LoVo (cell line): Measurements from ENCODE around the gene GATA2.

Source experiments
- DNase-seq: peaks from one replicate; pipeline ENCODE4 v3.0.0-alpha.2; 2016; ENCODE audit warnings: low spot score

The GATA2 gene

DNA sequence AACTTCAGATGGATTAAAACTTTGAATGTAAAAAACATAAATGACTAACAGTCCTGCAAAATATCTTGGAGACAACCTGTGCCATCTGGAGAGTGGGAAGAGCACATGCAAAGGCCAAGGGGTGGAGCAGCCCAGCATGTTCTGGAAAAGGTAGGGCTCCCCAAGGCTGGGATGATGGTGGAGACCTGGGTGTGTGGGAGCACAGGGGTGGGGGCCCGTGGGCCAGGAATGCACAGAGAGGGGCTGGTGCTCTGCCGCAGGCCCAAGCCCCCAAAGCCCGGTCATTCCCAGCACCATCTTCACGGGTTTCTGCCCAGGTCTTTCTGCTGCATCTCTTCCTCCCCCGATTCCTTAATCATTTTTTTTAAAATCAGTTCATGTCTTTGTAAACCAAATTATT is 9.7 kb upstream of the GATA2 start:
- no peak for DNase-seq

DNA sequence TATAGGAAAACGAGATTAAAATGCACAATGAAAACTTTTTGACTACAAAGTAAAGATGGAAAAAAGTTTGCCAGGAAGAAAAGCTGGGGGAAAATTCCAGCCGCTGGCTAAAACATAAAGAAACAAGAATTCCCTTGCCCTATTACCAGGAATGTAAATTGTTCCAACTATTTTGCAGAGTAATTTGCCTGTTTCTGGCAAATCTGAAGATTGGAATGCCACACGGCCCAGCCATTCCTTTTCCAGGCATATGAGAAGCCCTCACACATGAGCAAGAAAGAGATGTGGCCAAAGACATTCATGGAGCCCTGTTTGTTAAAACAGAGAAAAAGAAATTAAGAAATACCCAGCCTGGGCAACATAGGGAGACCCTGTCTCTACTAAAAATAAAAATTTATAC is 8.4 kb upstream of the GATA2 start:
- no peak for DNase-seq

DNA sequence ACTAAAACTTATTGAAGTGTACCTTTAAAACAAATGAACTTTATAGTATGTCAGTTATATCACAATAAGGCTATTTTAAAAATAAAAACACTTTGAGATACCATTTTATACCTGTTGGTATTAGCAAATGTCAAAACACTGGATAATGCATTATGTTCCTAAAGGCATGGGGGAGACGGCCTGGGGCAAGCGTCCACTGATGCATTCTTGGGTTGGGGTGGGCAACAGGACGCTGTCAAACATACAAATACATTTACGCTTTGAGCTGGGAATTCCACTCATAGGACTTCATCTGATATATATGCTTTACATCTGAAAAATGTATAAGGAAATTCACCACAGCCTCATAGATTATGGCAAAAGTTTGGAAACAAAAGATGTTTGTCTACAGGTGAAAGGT is 7.6 kb upstream of the GATA2 start:
- DNase-seq: no peak

DNA sequence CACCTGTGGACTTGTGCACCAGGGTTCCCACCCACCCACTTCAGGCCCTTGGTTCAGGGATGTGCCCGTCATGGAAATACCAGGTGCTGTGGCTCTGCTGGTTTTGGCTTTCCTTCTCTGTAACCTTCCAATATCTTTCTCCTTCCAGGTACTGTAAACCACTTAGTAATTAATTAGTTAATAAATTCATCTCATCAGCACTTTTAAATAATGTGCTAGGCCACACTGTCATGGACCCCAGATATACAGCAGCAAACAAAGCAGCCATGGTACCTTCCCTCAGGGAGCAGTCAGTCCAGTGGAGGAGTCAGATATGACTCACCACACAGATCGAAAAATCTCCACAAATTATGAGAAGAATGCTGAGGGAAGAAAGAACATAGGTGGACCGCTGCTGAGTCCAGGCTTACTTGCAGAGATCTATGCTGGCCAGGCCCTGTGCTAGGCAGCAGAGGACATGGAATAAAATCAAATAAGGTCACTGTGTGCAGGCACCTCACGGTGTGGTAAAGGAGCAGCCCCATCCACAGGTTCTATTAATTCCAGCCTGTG is 6.8 kb upstream of the GATA2 start:
- DNase-seq: no peak

DNA sequence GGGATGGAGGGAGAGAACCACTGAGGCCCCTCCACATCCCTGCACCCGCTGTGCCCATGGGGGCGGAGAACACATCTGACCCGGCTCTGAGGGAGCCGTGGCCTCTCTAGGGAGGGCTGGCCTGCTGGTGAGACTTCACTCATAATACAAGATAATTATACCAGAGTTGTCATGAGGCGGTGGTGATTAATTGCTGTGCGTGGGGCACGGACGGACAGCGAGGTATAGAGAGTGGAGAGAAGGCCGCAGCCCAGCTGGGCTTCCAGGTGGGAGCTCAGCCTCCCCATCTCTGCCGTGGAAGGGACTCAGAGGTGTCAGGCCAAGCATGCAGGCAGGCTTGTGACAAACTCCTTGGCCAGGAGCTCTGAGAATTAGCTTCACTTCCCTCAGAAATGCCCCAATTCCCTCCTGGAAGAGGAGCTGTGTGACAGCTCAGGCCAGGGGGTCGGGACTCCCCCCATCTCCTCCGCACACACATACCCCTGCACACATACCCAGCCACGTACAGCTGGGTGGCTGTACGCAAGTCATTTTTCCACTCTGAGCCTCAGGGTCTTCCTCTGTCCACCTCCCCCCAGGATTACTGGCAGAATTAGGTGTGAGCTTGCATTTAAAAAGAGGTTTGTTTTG is 6.0 kb upstream of the GATA2 start:
- DNase-seq: no peak

DNA sequence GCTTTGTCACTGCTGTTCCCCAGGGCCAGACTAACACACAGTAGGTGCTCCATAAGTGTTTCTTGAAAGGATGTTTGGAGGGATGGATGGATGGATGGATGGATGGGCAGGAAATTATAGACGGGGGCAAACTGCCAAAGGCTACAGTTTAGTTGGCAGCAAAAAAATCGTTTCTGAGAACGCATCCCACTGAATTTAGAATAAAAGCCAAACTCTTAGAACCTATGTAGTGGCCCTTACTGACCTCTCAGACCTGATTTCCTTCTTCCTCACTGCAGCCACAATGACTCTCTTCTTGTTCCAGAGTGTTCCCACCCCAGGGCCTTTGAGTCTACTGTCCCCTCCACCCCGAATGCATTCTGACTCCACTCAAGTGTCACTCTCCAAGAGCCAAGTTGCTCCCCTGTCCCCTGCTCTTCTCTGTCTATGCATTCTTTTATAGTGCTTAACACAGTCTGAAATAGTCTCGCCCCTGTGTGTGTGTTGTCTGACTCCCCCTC is 5.2 kb upstream of the GATA2 start:
- no peak for DNase-seq

DNA sequence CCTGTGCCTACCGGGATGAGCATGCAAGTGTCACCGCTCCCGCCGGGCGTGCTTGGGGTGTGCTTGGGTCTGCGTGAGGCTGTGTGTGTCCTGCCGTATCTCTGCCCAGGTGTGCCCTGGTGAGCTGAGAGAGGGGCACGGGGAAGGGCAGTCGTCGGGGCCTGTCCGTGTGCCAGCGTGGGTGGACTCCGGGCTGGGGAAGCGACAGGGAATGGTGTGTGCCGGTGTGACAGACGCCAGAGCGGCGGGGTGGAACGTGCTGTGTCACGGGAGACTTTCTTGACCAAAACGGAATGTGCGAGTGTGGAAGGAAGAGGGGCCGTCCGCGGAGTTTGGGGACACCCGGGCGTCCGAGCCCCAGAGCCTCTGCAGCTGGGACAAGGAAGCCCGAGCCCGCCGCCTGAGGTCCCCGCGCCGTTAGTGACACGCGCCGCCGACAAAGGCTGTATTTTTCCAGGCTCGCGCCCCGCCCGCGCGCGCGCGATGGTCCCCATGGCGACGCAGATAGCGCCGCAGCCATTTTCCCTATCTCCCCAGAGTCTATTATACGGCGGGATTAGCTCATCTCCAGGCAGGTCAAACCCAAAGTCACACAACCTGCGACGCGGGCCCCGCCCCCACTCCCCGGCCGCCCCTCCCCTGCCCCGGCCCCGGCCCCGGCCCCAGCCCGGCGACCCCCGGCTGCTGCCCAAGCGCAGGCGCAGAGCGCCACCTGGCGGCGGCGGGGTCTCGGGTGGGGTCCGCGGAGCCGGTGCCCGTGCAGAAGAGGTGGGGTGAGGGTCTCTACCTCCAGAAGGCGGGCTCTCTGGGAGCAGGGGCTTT is 4.5 kb upstream of the GATA2 start:
- DNase-seq: peak; percentile 65

DNA sequence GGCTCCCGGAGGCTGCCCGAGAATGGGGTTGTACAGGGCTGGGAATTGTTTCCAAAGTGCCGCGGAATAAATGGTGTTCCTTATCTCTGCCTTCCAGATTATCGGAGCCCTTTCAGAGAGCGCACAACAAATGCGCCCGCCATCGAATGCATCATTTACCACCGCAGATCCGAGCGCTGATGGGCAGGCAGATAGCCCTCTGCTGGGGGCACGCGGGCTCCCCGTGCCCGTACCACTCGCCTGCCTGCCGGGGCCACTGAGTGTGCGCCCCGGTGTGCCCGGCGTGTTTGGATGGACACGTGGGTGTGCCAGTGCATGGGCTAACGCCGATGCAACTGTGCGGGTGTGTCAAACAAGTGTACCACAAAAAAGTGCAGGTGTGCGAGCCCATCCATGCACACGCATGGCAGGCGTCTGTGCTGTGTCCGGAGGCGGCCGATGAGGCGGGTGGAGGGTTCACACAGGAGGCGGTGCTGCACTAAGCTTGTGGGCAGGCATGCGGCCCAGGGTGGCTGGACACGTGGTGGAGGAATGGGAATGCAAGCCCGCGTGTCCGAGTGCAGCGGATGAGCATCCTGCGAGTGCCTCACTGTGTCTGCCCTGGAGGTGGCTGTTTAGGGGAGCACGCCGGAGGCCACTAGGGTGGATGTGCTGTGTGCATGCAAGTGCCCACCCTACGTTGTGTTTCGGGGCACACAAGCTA is 3.8 kb upstream of the GATA2 start:
- DNase-seq: no peak

DNA sequence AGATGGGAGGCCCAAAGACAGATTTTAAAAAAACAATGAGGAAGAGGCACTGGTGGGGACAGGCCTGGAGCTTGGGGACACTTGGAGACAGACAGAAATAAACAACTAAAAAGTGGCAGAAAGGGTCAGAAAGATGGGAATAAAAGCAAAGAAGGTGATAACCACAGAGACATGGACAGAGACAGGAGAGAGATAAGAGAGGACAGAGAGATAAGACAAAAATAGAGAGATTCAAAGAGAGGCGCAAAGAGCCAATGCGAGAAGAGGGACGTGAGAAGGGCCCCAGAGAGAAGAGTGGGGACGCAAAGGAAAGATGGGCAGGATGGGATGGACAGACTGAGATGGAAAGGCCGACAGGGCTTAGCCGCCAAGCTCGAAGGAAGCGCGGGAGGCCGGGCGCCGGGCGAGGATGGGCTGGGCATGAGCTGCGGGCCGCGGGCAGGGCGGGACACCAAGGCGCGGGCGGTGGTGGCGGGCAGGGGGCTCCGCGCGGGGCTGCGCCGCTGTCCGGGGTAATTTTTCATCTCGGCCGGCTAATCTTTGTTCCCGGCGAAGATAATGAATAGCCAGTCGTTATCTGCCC is 3.1 kb upstream of the GATA2 start:
- DNase-seq: no peak

DNA sequence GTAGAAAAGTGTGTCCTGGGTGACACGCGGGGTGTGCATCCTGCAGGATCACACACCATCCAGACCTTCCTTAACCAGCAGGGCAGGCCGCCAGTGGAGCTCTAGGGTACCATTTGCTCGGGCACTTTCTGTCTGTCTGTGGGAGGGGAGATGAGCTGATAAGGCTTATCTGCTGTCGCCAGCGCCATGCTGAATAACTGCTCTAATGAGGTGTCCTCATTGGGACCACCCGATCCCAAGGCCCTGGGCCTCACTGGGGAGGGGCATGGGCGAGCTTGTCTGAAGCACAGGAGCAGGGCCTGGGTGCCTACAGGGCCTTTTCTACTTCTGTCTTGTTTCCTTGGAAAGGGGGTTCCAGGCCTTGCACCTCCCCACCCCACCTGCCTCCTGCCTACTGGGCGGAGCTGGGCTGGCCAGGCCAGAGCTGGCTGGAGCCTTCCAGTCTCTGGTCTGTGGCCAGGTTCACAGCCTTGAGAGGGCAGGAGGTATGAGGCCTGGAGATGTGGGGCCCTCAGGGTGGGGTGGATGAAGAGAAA is 2.5 kb upstream of the GATA2 start:
- DNase-seq: no peak

DNA sequence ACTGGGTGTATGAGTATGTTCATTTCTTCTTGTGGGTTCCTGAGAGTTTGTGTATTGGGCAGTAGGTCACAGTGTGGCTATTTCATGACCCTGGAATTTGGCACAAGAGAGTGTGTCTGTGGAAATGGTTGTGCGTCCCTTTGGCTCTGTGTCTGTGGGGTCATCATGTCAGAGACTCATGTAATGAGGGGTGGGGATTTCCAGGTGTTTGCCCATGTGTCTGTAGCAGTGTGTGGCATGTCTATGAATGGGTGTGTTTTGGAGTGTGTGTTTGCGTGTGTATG is 1.3 kb upstream of the GATA2 start:
- DNase-seq: no peak

DNA sequence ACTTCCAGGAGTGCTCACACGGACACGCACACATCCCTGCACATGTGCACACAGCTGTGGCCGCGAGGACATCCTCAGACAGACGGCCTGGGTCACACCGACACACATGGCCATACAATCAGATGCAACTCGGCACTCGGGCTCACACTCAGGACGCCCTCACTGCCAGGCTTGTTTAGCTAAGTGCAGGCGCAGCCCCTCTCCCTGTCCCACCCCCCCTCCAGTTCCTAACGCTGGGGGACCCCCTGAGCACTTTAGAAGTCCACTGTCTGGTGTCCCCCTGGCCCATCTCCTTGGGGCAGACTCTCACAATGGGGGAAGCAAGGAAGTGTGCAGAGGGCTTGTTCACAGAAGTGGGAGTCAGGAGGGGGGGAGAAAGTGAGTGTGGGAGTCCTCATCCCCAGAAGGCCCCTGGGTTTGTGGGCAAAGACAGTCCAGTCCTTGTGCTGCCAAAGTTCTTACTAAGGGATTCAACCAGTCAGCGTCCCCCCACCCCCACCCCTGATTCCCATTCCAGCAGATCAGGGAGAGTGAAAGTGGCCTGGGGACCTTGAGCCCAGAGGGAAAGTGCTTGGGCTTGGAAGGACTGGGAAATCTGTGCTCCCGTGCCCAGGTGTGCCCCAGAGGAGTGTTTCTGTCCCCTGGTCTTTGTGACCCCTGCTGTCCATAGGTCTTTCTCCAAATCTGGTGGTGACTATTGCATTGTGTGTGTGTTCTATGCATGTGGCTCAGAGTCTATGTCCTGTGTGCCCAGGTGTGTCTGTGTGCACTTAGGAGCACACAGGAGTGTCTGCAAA is 767 bp upstream of the GATA2 start:
- DNase-seq: no peak

DNA sequence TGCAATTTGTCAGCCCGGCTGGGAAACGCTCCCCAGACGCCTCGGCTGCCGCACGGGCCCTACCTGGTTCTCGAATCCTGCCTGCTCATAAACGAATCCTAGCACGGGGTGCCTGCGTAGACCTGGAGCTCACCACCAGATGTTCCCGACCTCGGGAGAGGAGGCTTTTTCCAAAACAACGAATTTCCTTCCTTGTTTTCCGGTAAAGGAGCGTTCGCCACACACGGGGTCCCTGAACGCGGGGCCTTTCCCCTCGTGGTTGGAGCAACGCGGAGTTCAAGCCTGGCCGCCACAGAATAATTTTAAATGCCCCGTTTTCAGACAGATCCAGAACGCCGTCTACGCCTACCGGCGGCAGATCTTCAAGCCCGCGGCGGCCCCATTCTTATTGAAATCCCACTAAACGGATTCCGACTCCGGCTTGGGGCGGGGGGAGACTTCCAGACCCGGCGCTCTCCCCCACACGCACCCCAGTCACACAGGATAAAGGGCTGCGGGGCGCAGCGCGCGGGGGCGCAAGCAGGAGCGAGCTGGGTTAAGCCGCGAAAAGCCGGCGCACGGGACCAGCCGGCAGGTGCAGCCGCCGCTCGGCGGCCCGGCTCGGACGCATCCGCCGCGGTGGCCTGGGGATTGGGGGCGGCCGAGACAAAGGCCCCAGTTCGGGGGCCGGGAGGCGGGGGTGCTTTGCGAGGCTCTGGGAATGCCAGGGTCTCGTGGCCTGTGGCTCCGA is 895 bp downstream of the GATA2 start:
- DNase-seq: no peak

DNA sequence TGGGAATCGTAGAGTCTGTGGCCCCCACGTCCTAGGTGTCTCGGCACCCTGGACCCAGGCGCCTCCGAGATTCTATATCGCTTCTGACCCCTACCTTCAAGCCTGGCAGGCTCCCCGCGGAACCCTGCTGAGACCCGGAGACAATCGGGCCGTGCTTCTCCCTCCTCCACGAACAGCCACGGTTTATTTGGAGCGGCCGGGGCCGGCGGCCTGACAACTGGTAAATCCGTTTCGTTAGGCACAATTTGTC is 1.4 kb downstream of the GATA2 start:
- DNase-seq: no peak

DNA sequence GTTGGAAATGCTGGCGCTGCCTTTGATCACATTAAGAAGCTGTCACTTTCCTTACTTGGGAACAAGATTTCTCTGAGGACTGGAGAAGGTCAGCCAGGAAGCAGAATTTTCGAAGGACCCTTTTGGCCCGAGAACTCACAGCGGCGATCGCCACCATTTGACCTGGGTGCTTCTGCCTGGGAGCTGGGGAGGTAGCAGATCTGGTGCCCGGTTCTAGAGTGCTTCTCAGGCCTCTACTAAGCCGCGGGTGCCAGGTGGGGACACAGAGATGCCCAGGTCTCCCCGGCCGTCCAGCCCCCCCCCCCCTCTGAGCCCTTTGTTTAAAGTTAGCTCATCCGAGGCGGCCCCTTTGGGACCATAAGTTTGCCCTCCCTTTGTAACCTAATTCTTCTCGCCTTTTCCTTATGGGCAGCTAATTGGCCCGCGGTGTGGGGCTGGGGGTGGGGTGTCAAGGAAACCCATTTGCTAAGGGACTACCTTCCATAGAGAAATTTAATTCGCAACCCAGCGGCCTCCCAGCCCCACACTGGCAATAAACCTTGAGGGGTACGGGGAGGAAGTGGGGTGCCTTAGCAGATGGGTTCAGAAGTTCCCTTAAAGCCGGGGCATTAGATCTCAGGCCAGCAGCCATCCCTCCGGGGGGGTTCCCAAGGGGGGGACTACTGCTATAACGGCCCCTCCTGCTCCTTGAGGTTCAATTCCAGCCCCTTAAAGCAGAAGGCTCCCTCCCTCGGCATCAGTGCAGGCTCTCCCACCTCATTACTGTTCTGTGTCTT is 1.9 kb downstream of the GATA2 start:
- no peak for DNase-seq

DNA sequence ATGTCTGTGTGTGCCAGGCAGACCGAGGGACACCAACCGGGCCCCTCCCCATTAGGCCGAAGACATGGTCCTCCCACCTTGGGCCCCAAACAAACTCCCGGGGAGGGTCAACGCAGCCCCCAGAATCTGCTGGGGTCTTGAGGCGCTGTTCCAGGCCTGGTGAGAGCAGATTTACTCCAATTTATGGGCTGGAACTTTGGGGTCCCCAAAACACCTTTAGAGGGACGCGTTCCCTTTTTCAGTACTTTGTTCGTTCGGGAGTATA is 2.4 kb downstream of the GATA2 start:
- no peak for DNase-seq

DNA sequence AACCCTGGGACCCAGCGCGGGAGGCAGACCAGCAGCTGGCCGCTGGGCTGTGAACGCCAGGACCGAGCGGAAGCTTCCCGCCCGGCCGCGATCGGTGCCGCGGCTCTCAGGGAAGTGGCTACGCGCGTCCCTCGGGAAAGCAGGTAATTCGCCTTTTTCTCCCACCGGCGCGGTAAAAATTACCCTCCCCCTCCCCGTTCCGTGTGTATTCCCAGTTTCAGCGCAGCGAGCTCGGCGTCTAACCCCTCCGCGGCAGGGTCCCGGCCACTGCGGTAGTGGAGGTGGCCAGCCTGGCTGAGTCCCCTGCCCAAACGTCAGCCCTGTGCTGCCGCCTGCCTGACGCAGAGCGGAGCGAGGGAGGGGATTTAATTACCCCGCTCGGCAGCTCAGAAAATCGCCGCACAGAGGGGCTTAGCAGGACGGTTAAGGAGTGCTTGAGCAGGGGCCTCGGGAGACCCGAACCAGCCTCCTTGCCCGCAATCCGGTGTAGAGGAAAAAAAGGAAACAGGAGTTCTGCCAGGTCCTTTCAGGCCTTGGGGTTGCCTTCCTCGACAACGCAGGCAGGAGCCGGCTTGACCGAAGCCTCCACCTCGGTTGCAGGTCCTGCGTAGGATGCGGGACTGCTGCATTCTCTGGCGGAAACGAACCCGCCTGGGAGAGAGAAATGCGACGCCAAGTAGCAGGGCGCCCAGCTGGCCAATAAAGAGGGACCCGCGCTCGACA is 2.9 kb downstream of the GATA2 start:
- no peak for DNase-seq

DNA sequence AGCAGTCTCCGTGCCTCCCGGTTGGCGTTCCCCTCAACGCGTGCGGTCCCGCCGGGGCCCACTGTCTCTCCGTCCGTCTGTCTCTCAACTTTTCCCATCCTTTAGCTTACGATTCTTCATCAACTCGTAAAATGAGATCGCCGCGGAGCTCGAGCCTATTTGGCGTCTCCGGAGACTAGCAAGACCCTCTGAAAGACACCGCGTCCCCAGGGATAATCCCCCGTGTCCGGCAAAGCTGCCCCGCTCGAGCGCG is 3.4 kb downstream of the GATA2 start:
- no peak for DNase-seq

DNA sequence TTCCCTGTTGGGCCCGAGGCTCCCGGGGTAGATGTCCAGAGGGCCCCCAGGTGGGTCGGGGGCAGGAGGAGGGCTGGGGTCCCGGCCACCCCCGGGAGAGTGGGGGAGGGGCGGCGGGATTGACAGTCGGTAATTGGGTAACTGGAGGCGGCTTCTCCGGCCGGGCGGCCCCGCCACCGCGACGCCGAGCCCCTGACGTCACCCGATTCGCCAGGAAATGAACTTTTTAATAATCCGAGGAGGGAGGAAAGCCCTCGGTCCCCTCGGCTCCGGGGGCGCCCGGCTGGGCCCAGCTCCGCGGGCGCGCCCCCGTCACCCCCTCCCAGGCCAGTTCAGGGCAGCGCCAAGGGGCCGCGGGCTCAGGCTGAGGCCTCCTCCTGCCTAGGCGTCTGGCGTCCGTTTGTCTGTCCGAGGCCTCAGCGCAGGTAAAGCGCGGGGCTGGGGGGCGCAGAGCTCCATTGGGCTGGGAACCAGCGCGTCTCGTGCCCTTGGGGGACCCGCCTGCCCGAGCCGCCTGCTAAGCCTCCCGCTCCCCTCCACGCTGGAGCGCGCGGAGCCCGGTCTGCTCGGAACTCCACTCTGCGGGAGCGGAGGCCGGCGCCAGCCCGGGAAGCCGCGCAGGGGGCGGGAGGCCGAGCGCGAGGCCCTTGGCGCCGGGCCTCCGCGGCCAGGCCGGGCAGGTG is 3.9 kb downstream of the GATA2 start:
- DNase-seq: peak; percentile 63

DNA sequence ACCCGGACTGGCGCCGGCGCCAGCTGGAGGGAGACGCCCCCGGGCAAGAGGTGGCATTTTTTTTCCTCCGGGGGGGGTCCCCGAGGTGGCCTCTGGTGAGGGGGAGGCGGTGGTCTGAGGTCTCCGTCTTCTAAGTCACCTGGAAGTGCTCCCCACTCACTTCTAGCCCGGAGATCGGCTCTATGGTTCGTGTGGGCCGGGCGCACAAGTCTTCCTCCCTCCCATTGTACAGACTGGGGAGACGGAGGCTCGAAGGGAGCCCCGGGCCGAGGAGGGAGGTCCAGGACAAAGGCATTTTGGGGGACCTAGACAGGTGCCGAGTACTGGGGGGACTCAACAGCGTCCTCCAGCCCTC is 4.4 kb downstream of the GATA2 start:
- DNase-seq: peak; percentile 31
